Esophagus mucosa (tissue), 1 donor: ENCODE measurements around the gene VEZT. TPM values are rescaled to one million over a fixed set of nuclear protein-coding genes. Genes with fewer than 3 reads are reported as not detected.

ENCODE experiments used
- ATAC-seq: fragments of 200-7000 bp; cut with Tn5 transposase; one replicate; pipeline ENCODE4 v1.9.1; 2020
- total RNA-seq: library from RNA; stranded (reverse); gene quantifications from one replicate; pipeline ENCODE4 v1.2.4, GENCODE V29; 2023
- donor health status: DM: yes; HTN: yes; CAD: no.

Gene VEZT
- total RNA-seq, 1 donor from 2014 or later: 49.9 TPM

DNA sequence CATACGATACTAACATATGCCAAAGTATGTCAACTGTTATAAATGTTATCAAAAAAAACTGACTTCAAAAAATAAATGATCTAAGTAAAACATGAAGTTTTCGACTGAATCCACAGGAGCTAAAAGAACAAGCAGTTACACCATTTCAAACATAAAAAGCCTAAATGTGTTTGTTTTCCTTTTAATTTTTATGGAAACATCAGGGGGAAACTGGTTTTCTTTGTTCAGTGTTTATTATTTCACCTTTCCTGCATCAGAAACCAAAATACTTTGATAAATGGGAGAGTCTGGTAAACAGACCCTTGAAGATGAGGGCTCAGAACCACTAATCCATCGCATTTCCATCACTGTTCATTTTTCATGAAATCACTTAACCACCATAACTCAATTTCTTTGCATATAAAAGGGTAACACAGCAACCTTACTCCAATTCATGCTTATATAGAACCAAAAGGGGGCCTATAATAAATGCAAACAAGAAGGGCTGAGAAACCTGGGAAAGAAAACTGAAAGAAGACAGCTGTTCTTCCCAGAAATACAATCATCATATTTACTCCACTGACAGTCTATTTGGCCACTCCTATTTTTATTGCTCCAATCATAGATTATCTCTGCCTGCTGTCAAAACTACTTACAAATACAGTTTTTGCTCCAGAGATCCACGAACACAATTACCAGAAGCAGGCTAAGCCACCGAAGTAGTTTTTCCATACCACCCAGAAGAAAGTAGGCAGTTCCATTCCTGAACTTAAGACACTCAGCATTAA is 17.3 kb upstream of the VEZT start:
- ATAC-seq: no peak

- no peak for ATAC-seq
These were observed 16.4 kb upstream of the VEZT start for GRCh38 chr12:95201056-95201670.

GRCh38 chr12:95202691-95203486 is 14.7 kb upstream of the VEZT start:
- no peak for ATAC-seq

DNA sequence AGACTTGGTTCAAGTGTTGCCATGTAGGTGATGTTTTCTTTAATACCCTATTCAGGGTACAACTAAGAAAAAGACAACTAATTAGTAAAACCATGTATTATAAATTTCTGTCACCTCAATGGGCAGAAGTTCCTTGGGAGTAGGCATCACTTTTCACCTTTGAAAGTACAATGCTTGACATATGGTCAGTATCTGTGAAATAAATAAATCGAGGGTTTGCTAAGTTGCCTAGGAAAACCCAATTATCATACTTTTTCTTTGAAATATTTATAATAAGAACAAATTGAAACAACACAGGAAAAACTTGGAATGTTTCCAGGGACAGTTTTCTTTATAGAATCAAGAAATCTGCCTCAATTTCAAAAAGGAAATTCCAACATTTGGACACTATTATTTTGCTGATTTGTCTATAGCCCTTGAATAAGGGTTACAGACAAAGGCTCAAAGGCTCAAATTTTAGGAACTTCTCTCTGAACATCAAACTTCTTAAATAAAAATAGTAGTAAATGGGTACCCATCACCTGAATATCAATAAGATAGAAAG is 14.0 kb upstream of the VEZT start:
- no peak for ATAC-seq

DNA sequence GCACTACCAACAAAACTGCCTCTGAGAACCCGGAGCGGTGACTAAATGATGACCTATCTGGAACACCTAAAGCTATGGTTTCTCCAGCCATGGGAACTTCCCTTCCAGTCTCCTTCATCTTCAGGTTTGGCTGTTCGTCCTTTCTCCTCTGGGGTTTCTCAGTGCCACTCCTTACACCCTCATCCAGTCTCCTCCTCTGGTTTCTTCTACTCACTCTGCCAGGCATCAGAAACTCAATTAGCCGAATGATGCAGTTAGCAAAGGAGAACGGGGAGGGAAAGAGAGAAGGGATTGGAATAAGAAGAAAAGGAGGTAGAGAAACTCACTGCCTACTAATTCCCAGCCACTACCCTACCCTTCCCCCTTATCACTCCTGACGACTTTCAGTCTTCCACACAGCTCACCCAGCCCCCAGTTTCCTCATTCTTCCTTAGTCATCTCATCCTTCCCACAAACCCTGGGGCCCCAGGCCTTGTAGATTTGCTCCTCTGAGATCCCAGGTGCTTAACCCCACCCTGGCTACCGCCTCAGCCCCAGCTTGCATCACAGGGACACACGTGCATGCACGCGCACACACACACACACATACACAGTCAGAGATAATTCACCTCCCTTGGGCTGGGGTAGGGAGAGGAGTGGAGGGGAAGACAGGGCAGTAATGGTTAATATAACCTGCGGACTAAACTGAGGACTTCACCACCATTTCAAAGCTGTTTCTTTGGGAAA is 13.3 kb upstream of the VEZT start:
- ATAC-seq: peak; percentile 92

- no peak for ATAC-seq
These were observed 12.5 kb upstream of the VEZT start for GRCh38 chr12:95205016-95205624.

DNA sequence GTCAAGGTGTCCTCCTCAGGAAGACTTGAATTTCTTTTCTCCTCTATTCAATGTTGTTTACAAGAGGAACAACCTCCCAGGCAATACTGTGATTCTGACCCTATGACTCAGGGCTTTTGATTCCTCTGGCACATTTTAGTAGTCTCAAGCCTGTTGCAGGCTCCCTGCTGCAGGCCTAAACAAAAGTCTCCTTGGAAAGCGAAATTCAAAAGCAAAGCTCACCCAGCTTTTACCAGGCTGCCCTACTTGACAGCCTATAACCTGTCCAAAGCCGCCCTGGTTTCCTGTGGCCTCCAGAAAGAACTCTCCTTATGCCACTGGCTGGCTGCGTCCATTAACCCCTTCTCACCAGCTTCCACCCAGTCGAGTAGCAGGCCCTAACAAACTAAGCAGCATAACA is 11.9 kb upstream of the VEZT start:
- peak; percentile 79 for ATAC-seq

- ATAC-seq: no peak
These were observed 10.7 kb upstream of the VEZT start for GRCh38 chr12:95206916-95207315.

DNA sequence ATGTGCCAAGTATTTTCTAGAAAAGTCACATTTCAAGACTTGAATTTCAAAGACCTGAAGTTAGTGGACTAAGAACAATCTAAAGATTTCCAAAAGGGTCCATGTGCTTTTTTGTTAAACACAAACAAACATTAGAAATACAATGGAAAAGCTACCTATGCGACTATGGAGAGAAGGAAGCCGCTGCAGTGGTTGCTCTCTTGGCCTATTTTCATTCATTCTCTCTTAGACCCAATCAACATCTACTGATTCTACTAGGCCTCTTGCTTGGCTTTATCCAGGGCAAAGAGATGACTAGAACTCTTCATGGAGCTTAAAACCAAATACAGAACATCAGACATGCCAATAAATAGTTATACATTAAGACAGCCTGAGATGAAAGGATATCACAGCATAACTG is 10.2 kb upstream of the VEZT start:
- ATAC-seq: no peak

DNA sequence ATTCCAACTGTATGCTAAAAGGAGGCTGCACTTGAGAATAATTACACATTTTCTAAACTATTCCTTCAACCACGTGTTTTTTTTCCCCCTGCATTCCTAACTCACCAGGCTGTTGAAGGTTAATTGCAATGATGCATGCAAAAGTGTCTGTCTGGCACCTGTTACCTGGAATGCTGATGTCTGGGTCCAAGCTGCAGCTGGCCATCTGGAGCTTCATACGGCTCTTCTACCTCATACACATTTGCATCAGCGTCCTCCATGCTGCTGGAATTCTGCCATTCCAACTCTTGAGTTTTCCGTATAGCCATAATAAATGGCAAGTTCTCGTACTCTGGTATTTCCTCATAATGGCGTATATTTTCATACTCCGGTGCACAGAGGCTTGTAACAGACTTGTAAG is 8.9 kb upstream of the VEZT start:
- no peak for ATAC-seq

GRCh38 chr12:95212586-95212985 is 5.0 kb upstream of the VEZT start:
- no peak for ATAC-seq

DNA sequence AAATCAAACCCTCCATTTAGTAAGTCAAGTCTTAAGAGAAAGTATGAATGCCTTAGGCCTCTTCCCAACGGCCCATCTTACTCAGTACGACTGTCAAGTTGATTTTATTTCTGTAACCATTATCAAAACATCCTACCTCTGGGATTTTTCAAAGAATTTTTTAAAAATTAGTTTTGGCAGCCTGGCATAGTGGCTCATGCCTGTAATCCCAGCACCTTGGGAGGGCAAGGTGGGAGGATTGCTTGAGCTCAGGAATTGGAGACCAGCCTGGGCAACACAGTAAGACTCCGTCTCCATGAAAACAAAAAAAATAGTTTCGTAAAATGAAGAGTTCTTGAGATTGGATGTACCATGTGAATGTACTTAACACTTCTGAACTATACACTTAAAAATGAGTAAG is 4.5 kb upstream of the VEZT start:
- no peak for ATAC-seq

DNA sequence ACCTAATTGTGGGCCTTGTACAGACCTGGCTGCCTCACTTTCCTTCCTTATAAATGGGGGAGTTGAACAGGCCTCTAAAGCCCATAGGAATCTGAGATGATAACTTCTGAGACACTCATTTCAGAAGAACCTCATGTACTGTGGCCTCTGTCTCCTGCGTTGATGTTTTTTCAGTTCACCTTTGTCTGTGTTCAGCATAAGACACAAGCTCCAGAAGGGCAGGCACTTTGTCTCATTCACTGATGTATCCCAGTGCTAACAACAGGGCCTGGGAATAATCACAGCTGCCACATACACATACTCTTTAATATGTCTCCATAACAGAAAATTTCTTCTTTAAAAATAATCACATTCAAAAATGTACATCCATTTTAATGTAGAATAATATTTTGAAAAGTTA is 3.7 kb upstream of the VEZT start:
- ATAC-seq: no peak

DNA sequence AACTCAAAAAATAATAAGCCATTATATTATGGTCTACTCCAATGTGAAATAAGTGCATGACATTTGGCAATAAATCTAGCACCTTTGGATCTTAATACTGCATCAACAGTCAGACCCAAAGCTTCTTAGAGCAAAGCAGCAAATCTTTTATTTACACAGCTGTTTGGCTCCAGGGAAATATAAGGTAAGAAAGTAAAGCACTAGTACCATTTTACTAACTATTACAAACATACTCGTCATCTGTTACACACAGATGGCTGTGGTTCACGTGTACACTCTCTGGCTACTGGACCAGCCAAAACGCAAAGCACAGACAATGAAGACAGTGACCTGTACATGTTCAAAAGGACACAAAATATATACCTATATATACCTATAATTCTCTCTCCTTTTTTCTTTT is 3.1 kb upstream of the VEZT start:
- no peak for ATAC-seq

DNA sequence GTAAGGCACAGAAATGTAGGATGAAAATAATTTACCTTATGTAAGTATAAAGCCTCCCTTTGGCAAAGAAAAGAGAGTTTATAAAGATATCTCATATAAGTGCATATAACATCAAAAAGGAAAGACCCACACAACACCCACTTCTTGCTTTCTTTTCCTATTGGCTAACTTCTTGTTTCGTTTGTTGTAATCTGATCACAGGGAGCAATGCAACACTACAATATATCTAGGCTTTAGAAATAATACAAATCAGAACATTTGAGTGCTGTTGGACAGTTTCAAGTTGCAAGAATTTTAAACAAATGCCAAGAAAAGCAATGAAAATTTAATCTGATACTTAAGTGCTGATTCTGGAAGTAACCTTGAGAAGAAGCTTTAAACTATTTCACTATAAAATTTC is 1.7 kb upstream of the VEZT start:
- ATAC-seq: no peak

- ATAC-seq: no peak
These were observed 763 bp upstream of the VEZT start for GRCh38 chr12:95216711-95217376.

GRCh38 chr12:95218150-95219133 is 835 bp downstream of the VEZT start:
- ATAC-seq: peak; percentile 66

DNA sequence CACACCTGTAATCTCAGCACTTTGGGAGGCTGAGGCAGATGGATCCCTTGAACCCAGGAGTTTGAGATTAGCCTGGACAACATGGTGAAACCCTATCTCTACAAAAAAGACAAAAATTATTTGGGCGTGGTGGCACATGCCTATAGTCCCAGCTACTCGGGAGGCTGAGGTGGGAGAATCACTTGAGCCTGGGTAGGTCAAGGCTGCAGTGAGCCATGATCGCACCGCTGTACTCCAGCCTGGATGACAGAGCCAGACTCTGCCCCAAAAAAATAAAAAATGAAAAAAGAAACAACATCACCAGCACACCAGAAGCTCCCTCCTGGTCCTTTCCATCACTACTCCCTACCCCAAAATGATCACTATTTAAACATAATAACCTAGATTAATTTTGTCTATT is 2.6 kb downstream of the VEZT start:
- no peak for ATAC-seq

DNA sequence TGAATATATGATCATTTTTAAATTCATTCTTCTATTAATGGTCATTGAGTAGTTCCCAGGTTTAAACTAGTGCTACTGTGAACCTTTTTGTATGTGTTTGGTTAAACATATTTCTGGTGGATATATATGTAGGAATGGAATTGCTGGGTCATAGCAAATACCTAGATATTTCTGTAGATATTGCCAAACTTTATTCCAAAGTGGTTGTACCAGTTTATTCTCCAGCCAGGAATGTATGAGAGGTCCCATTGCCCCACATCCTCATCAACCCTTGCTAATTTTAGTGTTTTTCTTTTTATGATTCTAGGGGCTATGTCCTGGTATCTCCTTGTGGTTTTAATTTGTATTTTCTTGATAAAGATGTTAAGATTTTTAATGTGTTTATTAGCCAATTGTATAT is 3.1 kb downstream of the VEZT start:
- no peak for ATAC-seq
